Coronary artery (tissue), 2 donors: ENCODE results near the gene CD3G.

Experiments
- DNase-seq: peaks from one replicate; pipeline ENCODE4 v3.0.0-alpha.2; 2017; ENCODE audit warnings: low spot score
- H3K27ac ChIP-seq, 2 donors: fragments of 200-600 bp; sonication (generic); one replicate each; pipeline ENCODE4 v1.5.1; 2016 to 2019
- H3K4me3 ChIP-seq: fragments of 200-600 bp; sonication (generic); 2 replicates; pipeline ENCODE4 v1.5.1; 2016; ENCODE audit warnings: mild to moderate bottlenecking, moderate library complexity
- TF ChIP-seq, protein P1 (sequence below): fragments of 200-600 bp; sonication (generic); IDR thresholded peaks from one replicate; pipeline ENCODE4 v1.5.1; 2019; ENCODE audit warnings: antibody characterized with exemption

CD3G gene

DNA sequence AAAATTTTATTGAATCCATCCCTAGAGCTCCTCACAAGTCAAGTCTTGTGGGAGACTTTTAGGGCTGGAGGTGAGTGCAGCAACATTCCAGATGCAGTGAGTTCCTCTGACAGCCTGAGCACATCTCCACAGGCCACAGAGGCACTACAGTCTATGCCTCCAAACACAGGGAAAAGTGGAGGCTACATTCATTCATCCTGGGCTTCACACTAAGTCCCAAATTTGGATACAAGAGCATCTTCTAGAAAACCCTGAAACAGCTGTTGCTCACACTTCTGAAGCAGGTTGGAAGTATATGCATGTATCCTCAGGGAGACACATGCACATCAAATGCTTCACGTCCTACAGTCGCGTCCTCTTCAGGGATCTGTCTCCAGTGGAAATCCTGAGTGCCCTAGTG, 2.9 kb upstream of the CD3G start:
- no peak overlapping the region for H3K27ac ChIP-seq
- no peak for DNase-seq
- TF ChIP-seq, protein P1, sequence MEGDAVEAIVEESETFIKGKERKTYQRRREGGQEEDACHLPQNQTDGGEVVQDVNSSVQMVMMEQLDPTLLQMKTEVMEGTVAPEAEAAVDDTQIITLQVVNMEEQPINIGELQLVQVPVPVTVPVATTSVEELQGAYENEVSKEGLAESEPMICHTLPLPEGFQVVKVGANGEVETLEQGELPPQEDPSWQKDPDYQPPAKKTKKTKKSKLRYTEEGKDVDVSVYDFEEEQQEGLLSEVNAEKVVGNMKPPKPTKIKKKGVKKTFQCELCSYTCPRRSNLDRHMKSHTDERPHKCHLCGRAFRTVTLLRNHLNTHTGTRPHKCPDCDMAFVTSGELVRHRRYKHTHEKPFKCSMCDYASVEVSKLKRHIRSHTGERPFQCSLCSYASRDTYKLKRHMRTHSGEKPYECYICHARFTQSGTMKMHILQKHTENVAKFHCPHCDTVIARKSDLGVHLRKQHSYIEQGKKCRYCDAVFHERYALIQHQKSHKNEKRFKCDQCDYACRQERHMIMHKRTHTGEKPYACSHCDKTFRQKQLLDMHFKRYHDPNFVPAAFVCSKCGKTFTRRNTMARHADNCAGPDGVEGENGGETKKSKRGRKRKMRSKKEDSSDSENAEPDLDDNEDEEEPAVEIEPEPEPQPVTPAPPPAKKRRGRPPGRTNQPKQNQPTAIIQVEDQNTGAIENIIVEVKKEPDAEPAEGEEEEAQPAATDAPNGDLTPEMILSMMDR = no peak
- H3K4me3 ChIP-seq = no peak overlapping the region

DNA sequence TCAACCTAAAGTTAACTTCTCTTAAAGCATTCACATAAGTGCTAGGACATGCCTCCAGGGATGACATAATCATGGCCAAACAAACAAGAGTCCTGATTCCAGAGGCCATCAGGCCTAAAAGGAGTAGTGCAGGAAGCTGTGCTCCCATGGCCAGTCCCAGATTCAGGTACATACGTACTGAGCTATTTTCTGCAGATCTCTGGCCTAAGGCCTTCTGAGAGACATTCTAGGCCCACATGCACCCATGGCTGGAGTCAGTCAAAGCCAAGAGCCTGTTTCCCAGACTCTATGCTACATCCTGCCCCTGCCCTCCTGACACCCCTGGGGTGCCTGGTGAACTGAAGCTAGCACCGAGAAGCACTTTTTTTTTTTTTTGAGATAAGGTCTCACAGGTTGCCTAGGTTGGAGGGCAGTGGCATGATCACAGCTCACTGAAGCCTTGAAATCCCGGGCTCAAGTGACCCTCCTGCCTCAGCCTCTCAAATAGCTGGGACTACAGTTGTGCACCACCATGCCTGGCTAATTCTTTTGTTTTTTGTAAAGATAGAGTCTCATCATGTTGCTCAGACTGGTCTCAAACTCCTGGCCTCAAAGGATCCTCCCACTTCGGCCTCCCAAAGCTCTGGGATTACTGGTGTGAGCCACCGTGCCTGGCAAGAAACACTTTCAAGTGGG, 2.2 kb upstream of the CD3G start:
- TF ChIP-seq, protein P1 = no peak
- no peak overlapping the region for H3K4me3 ChIP-seq
- no peak for DNase-seq
- H3K27ac ChIP-seq = no peak overlapping the region

GRCh38 chr11:118342503-118343161, 1.5 kb upstream of the CD3G start, which contains the start of gene CD3D:
CD3D (minus strand) TSS chr11:118342705; CDS start chr11:118342607, 98 bp downstream.
- no peak within 1 kb of the TSS for H3K27ac ChIP-seq
- no peak within 1 kb of the TSS for H3K4me3 ChIP-seq
- TF ChIP-seq, protein P1 = no peak
- DNase-seq = no peak

- H3K27ac ChIP-seq = no peak overlapping the region
- no peak overlapping the region for H3K4me3 ChIP-seq
- TF ChIP-seq, protein P1 = no peak
- DNase-seq = no peak
Measured at GRCh38 chr11:118343248-118343647, 896 bp upstream of the CD3G start.

DNA sequence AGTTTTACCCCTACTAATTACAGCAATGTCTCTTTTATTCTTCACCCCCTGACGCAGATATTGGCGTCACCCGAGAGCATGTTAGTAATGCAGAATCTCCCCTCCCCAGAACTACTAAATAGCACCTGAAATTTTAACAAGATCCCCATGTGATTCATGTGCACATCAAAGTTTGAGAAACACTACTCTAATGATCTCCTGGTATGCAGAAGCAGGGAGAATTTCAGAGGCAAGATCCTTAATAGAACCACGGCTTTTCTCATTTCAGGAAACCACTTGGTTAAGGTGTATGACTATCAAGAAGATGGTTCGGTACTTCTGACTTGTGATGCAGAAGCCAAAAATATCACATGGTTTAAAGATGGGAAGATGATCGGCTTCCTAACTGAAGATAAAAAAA, 5.3 kb downstream of the CD3G start:
- TF ChIP-seq, protein P1 = no peak
- no peak overlapping the region for H3K4me3 ChIP-seq
- no peak for DNase-seq
- no peak overlapping the region for H3K27ac ChIP-seq

DNA sequence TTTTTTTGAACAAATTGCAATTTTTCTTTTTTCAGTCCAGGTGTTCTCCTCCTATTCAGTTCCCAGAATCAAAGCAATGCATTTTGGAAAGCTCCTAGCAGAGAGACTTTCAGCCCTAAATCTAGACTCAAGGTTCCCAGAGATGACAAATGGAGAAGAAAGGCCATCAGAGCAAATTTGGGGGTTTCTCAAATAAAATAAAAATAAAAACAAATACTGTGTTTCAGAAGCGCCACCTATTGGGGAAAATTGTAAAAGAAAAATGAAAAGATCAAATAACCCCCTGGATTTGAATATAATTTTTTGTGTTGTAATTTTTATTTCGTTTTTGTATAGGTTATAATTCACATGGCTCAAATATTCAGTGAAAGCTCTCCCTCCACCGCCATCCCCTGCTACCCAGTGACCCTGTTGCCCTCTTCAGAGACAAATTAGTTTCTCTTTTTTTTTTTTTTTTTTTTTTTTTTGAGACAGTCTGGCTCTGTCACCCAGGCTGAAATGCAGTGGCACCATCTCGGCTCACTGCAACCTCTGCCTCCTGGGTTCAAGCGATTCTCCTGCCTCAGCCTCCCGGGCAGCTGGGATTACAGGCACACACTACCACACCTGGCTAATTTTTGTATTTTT, 9.1 kb downstream of the CD3G start:
- no peak for DNase-seq
- TF ChIP-seq, protein P1 = no peak
- H3K27ac ChIP-seq = no peak overlapping the region
- no peak overlapping the region for H3K4me3 ChIP-seq

DNA sequence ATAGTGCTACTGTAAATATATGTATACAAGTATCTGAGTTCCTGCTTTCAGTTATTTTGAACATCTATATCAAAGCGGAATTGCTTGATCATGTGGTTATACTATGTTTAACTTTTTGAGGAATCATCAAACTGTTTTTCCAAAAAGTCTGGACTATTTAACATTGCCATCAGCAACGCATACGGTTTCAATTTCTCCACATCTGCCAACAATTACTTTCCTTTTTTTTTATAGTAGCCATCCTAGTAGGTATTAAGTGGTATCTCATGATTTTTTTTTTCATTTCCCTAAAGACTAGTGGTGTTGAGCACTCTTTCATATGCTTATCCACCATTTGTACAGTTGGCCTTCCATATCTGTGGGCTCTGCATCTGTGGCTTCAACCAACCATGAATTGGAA, 13.9 kb downstream of the CD3G start:
- TF ChIP-seq, protein P1 = no peak
- no peak for DNase-seq
- Histone ChIP-seq H3K27ac (no peak overlapping the region), H3K4me3 (no peak overlapping the region)
